Activated CD4-positive, alpha-beta T cell treated with anti-CD3 and anti-CD28 coated beads for 36 hours (primary cell): ENCODE data around the gene VCX2. TPM values are rescaled to one million over a fixed set of nuclear protein-coding genes. Genes with fewer than 3 reads are reported as not detected.
"Not testable (repeated sequence)": the region's sequence is repeated elsewhere in the genome, so short reads cannot be mapped to it uniquely, and the experiment has no call there.

Experiments used
- ATAC-seq: fragments of 200-7000 bp; cut with Tn5 transposase; one replicate; pipeline ENCODE4 v1.10.0; 2021; ENCODE audit warnings: mild to moderate bottlenecking, moderate library complexity
- CTCF ChIA-PET: fragments of 350-600 bp; sonication (Branson Sonifier 250); formaldehyde crosslinking; loops from one replicate; lab custom pipeline; 2021; ENCODE audit warnings: antibody characterized with exemption; lab: Charles Lee
- POLR2A ChIA-PET: fragments of 350-600 bp; sonication (Branson Sonifier 250); formaldehyde crosslinking; loops from one replicate; lab custom pipeline; 2021; ENCODE audit warnings: antibody characterized with exemption, inconsistent platforms; lab: Charles Lee
- DNase-seq: peaks from one replicate; pipeline ENCODE4 v3.0.0-alpha.2; 2020
- H3K27ac Mint-ChIP-seq: one replicate; pipeline ENCODE4 v1.8.0; 2021; ENCODE audit warnings: mixed read lengths
- H3K27me3 Mint-ChIP-seq: one replicate; pipeline ENCODE4 v1.8.0; 2021; ENCODE audit warnings: mixed read lengths
- H3K36me3 Mint-ChIP-seq: one replicate; pipeline ENCODE4 v1.8.0; 2021; ENCODE audit warnings: low read depth, mixed read lengths
- H3K4me1 Mint-ChIP-seq: one replicate; pipeline ENCODE4 v1.8.0; 2021; ENCODE audit warnings: mixed read lengths
- H3K4me3 Mint-ChIP-seq: one replicate; pipeline ENCODE4 v1.8.0; 2021; ENCODE audit warnings: mild to moderate bottlenecking, moderate library complexity, mixed read lengths
- H3K9me3 Mint-ChIP-seq: one replicate; pipeline ENCODE4 v1.8.0; 2021; ENCODE audit warnings: low read depth, mixed read lengths
- intact Hi-C, 2 experiments: fragments of 100-400 bp; cut with DNase I in 1 of 2; cut with micrococcal nuclease in 1 of 2; formaldehyde crosslinking; loops; one replicate each; pipeline versions ENCODE4 v1.14.2 to v1.15.1; 2022 to 2024; cut with DNase I, micrococcal nuclease
- total RNA-seq, 2 experiments: library from RNA; stranded (reverse); gene quantifications; one replicate each; pipeline ENCODE4 v1.2.3, GENCODE V29; 2021

Gene VCX2
- total RNA-seq = not detected

DNA sequence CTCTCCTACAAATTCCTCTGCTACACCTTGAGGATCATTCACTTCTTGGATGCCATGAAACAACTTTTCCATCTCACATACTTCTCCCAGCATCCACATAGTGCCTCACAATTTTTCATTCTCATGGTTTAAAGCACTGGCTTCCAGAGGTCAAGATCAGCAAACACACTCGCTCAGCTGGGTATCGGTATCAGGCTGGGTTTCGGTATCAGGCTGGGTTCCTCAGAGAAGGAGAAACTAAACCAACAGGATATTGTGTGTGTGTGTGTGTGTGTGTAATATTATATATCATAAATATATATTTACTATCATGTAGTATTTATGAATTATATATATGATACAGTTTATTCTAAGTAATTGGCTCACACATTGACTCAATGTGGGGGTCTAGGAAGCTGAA is at the start of gene VCX2:
Gene VCX2 (minus strand): TSS at position 99 of the 400 bp plus-strand sequence. CDS start 624 bp downstream, outside the sequence.
- H3K9me3 Mint-ChIP-seq, CTCF ChIA-PET, ATAC-seq, H3K4me1 Mint-ChIP-seq, POLR2A ChIA-PET, DNase-seq, intact Hi-C loops, H3K4me3 Mint-ChIP-seq, H3K36me3 Mint-ChIP-seq, H3K27me3 Mint-ChIP-seq, H3K27ac Mint-ChIP-seq: not testable (repeated sequence)

DNA sequence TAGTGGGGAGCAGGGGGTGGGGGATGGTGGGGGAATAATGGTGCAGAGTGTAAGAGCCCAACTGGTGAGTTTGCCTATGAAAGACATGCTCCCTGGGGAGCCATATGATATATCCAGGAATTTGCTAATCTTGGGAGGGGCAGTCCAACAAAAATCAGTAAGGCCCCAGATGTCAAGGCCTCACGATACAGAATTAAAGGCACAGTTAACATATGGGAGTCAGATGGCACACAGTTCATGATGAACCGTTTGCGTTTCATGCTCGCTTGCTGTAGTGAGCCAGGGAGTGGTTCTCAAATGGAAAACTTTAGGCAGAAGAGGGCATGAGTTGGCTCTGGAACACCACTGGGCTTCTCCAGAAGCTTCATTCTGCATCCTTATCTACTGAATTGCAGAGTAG is 33.9 kb upstream of the VCX2 start:
- no peaks in the 10 kb centered on the region for H3K27me3 Mint-ChIP-seq
- no peak overlapping the region for H3K27ac Mint-ChIP-seq
- H3K4me3 Mint-ChIP-seq = no peak overlapping the region
- H3K9me3 Mint-ChIP-seq = no peaks in the 10 kb centered on the region
- no peaks in the 10 kb centered on the region for H3K4me1 Mint-ChIP-seq
- intact Hi-C loops = no loop called here
- no peaks in the 10 kb centered on the region for H3K36me3 Mint-ChIP-seq
- POLR2A ChIA-PET = no interaction called here
- ATAC-seq (no peak), DNase-seq (no peak)
- CTCF ChIA-PET = no interaction called here

DNA sequence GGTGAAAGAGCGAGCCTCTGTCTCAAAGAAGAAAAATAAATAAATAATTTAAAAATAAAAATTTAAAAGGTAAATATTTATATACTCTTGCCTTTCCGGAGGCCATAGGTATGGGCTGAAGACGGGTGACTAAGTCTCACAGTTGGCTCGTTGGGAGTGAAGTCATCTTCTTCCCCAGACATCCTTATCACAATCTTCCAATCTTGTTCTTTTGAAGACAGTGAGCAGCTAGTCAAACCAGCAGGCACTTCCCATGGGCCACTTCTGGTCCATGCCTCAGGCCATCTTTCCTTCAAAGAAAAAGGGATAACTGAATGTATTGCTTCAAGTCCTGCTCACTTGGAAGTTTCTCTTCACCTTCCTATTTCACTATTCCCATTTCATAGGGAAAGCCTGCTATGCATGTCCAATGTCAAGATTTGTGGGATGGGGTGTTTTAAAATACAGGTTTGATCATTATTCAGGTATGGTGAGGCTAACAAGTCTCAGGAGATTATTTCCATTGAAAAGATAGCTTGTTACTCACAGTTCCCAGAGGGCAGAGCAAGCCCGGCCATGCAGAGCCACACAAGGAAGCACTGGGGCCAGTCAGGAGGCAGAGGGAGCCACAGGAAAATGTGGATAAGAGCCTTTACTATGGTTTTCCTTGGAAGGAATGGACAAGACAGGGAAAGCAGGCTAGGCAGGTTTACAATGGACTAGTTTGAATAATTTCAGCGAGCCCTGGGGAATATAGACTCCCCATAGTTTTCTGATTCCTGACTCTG is 33.3 kb upstream of the VCX2 start:
- CTCF ChIA-PET = no interaction called here
- no peak for DNase-seq
- H3K4me1 Mint-ChIP-seq = no peaks in the 10 kb centered on the region
- no peaks in the 10 kb centered on the region for H3K36me3 Mint-ChIP-seq
- H3K9me3 Mint-ChIP-seq = no peaks in the 10 kb centered on the region
- intact Hi-C loops = no loop called here
- H3K4me3 Mint-ChIP-seq = no peak overlapping the region
- no peak for ATAC-seq
- H3K27me3 Mint-ChIP-seq = no peaks in the 10 kb centered on the region
- no peak overlapping the region for H3K27ac Mint-ChIP-seq
- POLR2A ChIA-PET = no interaction called here

DNA sequence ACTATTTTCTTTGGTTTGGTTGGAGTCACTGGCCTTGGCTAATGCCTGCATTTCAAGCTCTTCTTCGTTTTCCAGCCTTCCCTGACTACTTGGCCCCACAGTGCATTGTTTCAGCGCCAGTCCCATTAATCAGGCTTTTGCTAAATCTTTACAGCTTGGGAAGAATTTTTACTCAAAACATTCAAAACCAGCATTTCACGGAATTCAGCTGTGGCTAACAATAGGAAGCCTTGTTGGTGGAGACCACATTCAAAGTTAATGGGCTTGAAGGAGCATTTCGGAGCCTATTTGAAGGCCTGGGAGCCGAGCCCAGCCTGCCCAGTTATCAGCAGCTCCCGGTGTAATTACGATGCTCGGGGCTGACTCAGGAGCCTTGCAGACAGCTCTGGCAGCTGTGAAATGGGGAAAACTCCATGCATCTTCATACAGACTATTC is 30.8 kb upstream of the VCX2 start:
- no peaks in the 10 kb centered on the region for H3K4me1 Mint-ChIP-seq
- intact Hi-C loops = no loop called here

DNA sequence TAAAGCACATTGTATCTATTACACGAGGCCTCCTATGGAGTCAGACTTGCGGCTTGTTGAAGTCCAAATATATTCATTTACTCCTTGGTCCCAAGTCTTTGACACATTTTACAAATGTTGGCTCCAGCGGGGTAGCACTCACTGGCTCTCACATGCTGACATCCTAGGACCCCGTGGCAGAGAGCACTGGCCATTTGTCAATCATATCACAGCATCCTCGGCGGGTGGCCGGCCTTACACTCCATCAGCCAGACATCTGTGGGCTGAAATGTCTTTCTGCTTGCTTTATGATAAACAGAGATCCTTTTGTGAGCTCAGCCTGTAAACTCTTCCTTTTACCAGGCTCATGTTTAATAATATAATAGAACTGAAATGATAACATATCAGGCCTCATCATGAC is 25.7 kb upstream of the VCX2 start:
- ChIA-PET POLR2A (no interaction called here), CTCF (no interaction called here)
- H3K36me3 Mint-ChIP-seq = no peaks in the 10 kb centered on the region
- H3K4me3 Mint-ChIP-seq = no peak overlapping the region
- ATAC-seq = no peak
- H3K27me3 Mint-ChIP-seq = no peaks in the 10 kb centered on the region
- H3K27ac Mint-ChIP-seq = no peak overlapping the region
- no peaks in the 10 kb centered on the region for H3K4me1 Mint-ChIP-seq
- intact Hi-C loops = no loop called here
- H3K9me3 Mint-ChIP-seq = no peaks in the 10 kb centered on the region
- DNase-seq = no peak

More for the DNA sequence above, 30.8 kb upstream of the VCX2 start:
- Mint-ChIP-seq H3K27ac (no peak overlapping the region), H3K36me3 (no peaks in the 10 kb centered on the region), H3K27me3 (no peaks in the 10 kb centered on the region), H3K9me3 (no peaks in the 10 kb centered on the region), H3K4me3 (no peak overlapping the region)
- DNase-seq (no peak), ATAC-seq (no peak)
- CTCF ChIA-PET = no interaction called here
- POLR2A ChIA-PET = no interaction called here

DNA sequence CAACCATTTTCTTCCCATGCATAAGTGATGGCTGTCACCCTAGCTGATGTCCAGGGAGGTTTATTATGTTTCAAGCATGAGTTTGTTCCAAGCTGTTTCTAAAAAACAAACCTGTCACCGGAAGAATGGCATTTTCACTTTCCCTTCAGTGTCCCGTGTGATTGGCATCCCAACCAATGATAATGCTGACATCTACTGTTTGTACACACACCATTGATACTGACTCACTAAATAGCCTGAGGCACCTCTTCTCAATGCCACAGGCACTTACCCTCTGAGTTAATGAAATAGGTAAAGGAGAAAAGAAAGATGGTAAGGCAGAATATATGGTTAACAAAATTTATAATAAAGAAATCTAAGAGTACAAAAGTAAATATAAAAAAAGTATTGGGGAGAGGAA is 23.1 kb upstream of the VCX2 start:
- no peaks in the 10 kb centered on the region for H3K4me1 Mint-ChIP-seq
- H3K9me3 Mint-ChIP-seq = no peaks in the 10 kb centered on the region
- ATAC-seq = no peak
- H3K27ac Mint-ChIP-seq = no peak overlapping the region
- no peak for DNase-seq
- no peak overlapping the region for H3K4me3 Mint-ChIP-seq
- ChIA-PET POLR2A (no interaction called here), CTCF (no interaction called here)
- no peaks in the 10 kb centered on the region for H3K36me3 Mint-ChIP-seq
- no peaks in the 10 kb centered on the region for H3K27me3 Mint-ChIP-seq
- intact Hi-C loops = no loop called here

DNA sequence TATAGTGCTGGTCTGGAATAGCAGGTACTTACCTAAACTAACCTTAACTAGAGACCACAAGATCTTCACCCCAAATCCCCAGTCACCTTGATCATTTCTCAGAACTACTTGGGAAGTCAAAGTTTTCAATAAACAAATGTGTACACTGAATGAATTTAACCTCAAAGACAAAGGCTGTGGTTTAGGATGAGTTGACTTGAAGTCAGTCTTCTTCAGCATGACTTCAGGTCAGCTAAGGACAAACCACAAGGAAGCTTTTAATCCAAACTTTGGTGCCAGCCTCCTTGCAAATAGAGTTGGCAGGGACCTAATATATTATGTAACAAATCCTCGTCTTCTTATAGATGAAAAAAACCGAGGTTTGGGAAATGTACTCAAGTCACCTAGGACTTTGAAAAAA is 21.2 kb upstream of the VCX2 start:
- Mint-ChIP-seq H3K4me1 (no peaks in the 10 kb centered on the region), H3K9me3 (no peaks in the 10 kb centered on the region), H3K36me3 (no peaks in the 10 kb centered on the region), H3K27me3 (no peaks in the 10 kb centered on the region), H3K4me3 (no peak overlapping the region), H3K27ac (no peak overlapping the region)
- POLR2A ChIA-PET = no interaction called here
- CTCF ChIA-PET = no interaction called here
- intact Hi-C loops = no loop called here
- DNase-seq (no peak), ATAC-seq (no peak)

DNA sequence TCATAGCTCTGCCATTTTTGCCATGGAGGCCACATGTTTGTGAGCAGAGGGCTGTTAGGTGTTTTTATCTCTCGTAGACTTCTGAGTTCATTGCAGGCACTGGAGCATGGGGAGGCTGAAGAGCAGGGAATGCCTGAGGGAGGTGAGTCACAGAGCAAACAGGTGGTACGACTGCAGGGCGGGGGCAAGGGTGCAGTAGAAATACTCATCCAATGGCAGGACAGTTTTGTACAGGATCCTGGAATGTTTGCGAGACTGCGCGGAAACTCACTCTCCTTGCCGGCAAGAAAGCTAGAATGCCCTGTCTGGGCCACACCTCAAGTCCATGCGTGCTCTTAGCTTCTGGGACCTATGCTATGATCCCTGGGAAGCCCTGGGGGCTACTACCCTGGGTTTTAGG is 20.0 kb upstream of the VCX2 start:
- H3K36me3 Mint-ChIP-seq = no peaks in the 10 kb centered on the region

DNA sequence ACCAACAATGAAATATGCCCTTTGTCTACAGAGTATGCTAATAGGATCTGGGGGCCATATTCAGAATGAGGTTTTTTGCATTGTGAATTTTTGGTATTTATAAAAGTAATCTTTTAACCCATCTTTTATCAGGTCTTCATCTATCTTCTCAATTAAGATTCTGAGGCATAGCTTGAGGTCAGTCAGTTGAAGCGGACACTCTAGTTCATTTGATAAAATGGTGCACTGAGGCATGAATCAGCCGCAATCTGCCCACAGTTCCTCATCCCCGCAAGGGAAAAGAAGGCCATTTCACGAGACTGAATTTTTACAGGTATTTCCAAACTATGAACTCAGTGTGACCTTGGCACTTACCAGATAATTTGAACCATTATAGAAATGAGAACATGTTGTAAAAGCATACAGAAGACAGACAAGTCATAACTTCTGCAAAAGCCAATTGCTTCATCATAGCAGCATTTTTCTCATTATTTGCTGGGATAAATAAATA is 19.3 kb upstream of the VCX2 start:
- intact Hi-C loops = no loop called here
- Mint-ChIP-seq H3K27ac (no peak overlapping the region), H3K4me3 (no peak overlapping the region), H3K4me1 (no peaks in the 10 kb centered on the region), H3K27me3 (no peaks in the 10 kb centered on the region), H3K9me3 (no peaks in the 10 kb centered on the region), H3K36me3 (no peaks in the 10 kb centered on the region)
- CTCF ChIA-PET = no interaction called here
- no peak for DNase-seq
- POLR2A ChIA-PET = no interaction called here
- no peak for ATAC-seq

More for the DNA sequence above, 20.0 kb upstream of the VCX2 start:
- DNase-seq (no peak), ATAC-seq (no peak)
- H3K9me3 Mint-ChIP-seq = no peaks in the 10 kb centered on the region
- ChIA-PET CTCF (no interaction called here), POLR2A (no interaction called here)
- H3K4me1 Mint-ChIP-seq = no peaks in the 10 kb centered on the region
- no peak overlapping the region for H3K4me3 Mint-ChIP-seq
- intact Hi-C loops = no loop called here
- H3K27ac Mint-ChIP-seq = no peak overlapping the region
- no peaks in the 10 kb centered on the region for H3K27me3 Mint-ChIP-seq

DNA sequence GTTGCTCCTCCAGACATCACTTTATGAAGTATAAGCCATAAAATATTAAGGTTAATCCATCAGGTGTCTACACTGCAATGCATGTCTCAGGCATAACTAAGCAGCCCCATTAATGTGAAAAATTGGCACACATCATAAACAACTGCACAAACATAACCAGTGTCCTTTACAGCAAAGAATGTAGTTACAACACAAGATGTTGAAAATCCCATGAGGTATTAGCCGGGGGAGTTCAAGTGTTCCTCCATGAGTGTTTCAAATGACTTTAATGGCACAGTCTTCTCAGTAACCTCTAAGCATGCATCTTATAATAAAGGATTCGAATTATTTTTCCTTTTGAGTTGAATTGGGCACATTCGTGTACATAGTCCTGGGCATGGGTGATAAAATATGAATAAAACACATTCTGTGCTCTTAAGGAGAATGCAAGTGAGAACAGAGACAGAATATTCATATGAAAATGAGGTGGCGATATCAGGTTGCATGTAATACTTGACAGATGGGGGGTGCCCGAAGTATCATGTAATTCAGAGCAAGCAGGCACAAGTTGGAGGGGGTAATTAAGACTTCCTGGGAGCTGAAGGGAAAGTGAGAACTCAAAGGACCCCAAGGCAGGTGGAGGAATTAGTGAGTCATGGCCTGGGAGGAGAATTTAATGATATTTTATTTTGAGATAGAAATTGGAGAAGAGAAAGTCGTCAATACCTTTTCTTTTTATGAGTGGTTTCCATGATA is 18.2 kb upstream of the VCX2 start:
- ATAC-seq (no peak), DNase-seq (no peak)
- POLR2A ChIA-PET = no interaction called here
- Mint-ChIP-seq H3K36me3 (no peaks in the 10 kb centered on the region), H3K27ac (no peak overlapping the region), H3K27me3 (no peaks in the 10 kb centered on the region), H3K9me3 (no peaks in the 10 kb centered on the region), H3K4me3 (no peak overlapping the region), H3K4me1 (no peaks in the 10 kb centered on the region)
- intact Hi-C loops = no loop called here
- CTCF ChIA-PET = no interaction called here

DNA sequence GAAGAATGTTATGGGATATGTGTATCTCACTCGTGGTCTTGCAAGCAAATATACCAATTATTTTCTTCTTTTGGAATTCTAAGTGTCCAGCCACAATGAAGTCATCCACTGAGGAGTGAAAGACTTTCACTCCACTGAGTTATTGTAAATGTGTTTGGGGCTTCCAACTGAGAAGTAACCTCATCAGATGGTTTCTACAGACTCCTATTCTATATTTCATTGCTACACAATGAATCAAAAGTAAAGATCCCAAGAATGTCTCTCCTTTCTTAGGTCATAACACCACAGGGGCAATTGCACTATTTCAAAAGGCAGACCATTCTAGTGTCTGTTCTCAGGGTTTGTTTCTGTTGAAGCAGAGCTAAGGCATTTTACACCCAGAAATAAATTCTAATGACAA is 12.3 kb upstream of the VCX2 start:
- DNase-seq (no peak), ATAC-seq (no peak)
- CTCF ChIA-PET = no interaction called here
- intact Hi-C loops = no loop called here
- Mint-ChIP-seq H3K27ac (no peak overlapping the region), H3K4me3 (no peak overlapping the region), H3K4me1 (no peaks in the 10 kb centered on the region), H3K9me3 (no peaks in the 10 kb centered on the region), H3K36me3 (no peaks in the 10 kb centered on the region), H3K27me3 (no peaks in the 10 kb centered on the region)
- POLR2A ChIA-PET = no interaction called here

DNA sequence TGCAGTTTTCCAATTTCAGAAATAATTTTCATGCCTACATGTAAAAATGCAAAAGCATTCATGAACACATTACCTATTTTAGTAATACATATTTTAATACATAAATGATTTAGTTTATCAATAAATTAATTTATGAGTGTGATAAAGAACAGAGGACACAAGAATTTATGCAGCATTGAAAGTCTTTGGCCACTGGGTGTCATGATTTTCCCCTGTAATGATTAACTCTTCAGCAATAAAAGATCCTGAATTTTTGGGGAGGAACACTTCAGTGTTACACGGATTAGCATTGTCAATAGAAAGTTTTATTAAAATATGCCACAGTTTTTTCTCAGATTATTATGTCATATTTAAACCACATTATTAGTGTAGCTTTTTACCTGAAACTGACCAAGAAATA is 8.6 kb upstream of the VCX2 start:
- Mint-ChIP-seq H3K27me3 (no peaks in the 10 kb centered on the region), H3K4me1 (no peaks in the 10 kb centered on the region), H3K4me3 (no peak overlapping the region), H3K27ac (no peak overlapping the region), H3K36me3 (no peaks in the 10 kb centered on the region), H3K9me3 (no peaks in the 10 kb centered on the region)
- ChIA-PET CTCF (no interaction called here), POLR2A (no interaction called here)
- intact Hi-C loops = no loop called here
- ATAC-seq (no peak), DNase-seq (no peak)
